RKO (cell line): ENCODE measurements around the gene EVPLL.
"Not testable (repeated sequence)": the region's sequence is repeated elsewhere in the genome, so short reads cannot be mapped to it uniquely, and the experiment has no call there.

Experiments
- DNase-seq: peaks from one replicate; pipeline ENCODE4 v3.0.0-alpha.2; 2016; ENCODE audit warnings: low spot score

EVPLL gene

DNA sequence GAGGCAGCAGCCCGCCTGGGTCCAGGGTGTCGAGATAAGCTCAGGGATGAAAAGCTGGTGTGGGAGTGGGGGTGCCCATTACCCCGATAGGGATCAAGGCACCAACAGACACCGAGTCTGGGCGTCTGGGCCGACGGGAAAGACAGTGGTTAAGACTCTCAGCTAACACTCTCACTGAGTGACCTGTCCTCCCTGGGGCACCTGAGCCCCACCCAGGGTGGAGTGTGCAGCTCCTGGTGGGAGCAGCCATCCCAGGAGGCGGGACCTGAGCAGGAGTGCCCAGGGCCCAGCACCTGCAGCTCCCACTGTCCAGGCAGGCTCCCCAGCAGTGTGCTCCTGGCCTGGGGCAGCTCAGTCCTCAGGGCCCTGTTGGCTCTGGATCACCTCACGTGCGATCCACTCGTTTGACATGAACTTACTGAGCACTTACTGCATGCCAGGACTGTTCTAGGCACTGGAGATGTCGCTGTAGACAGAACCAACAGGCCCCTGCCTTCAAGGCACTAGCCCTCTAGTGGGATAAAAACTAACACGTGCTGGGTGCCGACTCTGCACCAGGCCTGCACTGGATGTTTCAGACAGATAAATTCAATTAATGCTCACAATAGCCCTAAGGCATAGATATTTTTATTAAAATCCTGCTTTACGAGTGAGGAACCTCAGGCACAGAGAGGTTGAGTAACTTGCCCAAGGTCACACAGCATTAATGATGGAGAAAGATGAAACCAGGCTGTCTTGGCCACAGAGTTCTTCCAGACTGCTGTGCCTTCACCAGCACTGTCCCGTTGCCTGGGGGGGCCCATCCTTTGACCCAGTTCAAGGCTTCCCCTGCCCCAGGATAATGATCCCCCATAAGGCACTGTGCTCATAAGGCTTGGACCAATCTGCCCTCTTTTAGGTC lies 1.9 kb downstream of the EVPLL start:
- DNase-seq: no peak

DNA sequence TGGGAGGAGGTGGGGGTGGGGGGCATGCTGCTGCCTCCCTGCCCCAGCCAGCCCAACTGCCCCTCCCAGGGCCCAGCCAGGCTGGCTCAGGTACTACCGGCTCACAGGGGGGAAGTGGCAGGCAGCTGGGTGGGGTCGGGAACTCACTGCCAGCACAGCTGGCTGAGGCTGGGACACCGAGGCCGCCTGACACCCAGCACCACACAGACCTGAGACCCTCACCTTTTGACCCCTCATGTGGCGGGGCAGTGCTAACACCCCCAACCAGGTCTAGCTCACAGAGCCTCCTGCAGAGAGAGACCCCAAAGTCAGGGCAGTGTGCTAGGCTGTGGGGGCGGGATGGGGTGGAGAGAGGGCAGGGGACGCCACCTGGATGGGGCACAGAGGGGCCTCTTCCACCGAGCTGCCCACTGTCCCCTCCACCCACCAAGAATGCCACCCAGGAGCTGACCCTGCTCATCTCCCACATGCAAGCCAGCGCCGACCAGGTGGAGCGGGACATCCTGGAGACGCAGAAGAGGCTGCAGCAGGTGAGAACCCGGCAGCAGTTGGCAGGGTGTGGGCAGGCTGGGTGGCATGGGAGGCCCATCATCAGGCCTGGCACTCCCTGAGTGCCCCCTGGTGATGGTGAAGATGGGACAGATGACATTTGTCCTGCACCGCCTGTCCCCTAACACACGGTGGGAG lies 3.0 kb downstream of the EVPLL start:
- DNase-seq: no peak

DNA sequence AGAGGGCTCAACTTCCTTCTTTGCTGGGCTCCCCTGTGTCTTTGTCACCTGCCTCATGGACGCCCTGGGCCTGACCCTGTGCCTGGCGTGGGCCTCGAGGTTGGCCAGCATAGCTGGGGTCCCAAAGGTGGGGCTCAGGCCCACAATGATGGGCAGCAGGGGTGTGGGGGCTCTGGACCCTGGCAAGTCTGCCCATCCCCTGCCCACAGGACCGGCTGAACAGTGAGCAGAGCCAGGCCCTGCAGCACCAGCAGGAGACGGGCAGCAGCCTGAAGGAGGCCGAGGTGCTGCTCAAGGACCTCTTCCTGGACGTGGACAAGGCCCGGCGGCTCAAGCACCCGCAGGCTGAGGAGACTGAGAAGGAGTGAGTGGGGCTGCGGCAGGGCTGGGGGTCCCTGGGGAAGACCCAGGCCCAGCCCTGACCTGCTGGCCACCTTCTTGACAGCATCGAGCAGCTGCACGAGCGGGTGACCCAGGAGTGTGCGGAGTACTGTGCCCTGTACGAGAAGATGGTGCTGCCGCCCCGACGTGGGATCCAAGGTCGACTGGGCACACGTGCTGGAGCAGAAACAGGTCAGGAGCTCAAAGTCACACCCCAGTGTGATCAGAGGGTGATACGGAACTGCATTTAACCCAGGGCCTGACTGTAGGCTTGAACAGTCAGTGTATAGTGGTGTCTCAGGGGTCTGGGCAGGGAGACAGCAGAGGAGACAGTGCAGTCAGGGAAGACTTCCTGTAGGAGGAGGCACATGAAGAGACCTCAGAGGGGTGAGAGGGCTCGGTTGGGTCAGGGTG lies 3.8 kb downstream of the EVPLL start:
- no peak for DNase-seq

DNA sequence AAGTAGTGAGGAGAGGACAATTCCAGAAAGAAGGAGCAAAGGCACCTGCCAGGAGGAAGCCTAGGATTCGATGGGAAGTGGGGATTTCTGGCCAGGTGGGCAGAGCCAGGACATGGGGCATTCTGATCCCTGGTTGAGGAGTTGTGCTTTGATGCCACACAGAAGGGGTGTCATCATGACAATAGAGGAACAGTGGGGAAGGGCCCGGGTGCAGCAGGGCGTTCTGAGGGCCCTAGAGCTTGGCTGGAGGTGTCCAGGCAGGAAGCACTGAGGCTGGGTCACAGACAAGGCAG lies 4.3 kb downstream of the EVPLL start:
- no peak for DNase-seq

DNA sequence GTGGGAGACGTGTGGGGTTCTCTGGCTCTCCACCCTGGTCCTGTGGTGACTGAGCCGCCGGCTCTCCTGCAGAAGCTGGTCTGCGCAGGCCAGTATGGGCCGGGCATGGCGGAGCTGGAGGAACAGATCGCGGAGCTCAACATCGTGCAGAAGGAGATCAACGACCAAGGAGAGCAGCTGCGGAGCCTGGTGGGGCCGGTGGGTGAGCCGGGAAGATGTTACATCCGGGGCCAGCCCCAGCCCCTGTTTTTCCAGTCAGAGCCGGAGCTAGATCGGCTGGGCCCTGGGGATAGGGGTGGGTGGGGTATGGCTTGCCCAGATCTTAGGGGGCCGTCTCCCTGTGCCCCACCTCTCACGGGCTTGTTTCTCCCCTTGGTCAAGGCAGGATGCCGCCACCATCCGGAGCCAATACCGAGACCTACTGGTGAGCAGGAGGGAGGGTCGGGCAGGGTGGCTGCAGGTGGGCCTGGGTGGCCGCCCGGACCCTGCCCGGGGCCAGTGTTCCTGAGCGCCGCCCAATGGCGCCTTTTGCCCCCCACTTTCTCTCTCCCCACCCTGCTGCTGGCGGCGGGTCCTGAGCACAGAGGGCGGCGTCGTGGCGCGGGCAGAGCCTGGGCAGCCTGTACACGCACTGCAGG lies 5.0 kb downstream of the EVPLL start:
- no peak for DNase-seq

DNA sequence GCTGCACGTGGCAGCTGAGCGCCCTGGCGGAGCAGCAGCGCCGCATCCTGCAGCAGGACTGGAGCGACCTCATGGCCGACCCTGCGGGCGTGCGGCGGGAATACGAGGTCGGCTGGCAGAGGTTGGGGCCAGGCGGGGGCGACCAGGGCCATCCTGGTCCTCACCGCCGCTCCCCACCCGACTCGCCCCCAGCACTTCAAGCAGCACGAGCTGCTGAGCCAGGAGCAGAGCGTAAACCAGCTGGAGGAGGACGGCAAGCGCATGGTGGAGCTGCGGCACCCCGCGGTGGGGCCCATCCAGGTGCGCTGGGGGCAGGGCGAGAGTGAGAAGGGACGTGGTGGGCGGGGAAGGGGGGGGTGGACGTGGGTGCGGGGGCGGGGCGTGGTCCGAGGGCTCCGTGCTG lies 5.5 kb downstream of the EVPLL start:
- not testable (repeated sequence) for DNase-seq

DNA sequence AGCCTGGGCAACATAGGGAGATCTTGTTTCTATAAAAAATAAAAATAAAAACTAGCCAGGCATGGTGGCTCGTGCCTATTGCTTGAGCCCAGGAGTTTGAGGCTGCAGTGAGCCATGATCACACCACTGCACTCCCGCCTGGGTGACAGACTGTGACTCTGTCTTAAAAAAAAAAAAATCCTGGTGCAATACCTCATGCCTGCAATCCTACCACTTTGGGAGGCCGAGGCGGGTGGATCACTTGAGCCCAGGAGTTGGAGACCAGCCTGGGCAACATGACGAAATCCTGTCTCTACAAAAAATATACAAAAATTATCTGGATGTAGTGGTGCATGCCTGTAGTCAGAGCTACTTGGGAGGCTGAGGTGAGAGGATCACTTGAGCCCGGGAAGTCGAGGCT lies 6.7 kb downstream of the EVPLL start:
- not testable (repeated sequence) for DNase-seq

DNA sequence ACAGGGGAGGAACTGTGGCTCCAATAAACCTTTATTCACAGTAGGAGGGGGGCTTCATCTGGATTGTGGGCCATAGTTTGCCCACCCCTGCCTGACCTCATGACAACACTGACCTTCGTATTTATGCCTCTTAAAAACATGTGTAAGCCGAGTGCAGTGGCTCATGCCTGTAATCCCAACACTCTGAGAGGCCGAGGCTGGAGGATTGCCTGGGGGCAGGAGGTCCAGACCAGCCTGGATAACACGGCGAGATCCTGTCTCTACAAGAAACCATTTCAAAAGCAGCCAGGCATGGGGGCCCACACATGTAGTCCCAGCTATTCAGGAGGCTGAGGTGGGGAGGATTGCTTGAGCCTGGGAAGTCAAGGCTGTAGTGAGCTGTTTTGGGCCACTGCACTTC lies 10.0 kb downstream of the EVPLL start:
- DNase-seq: not testable (repeated sequence)

DNA sequence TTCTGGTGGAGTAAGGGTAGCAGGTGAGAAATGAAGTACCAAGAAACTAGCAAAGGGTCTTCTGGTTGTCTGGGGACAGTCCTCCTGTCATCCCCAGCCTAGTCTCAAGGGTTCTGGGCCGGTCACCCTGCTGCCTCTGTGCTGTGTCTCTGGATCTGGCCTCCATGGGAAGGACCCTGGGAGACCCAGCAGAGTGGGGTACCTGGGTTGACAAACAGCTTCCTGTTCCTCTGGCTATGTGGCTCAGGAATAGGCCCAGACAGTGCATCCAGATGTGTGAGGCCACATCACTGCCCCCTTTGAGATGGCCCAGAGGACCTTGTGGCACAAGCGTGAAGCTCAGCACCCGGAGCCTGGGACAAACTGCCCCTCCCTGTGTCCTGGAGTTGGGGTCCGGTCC lies 10.7 kb downstream of the EVPLL start:
- DNase-seq: not testable (repeated sequence)

DNA sequence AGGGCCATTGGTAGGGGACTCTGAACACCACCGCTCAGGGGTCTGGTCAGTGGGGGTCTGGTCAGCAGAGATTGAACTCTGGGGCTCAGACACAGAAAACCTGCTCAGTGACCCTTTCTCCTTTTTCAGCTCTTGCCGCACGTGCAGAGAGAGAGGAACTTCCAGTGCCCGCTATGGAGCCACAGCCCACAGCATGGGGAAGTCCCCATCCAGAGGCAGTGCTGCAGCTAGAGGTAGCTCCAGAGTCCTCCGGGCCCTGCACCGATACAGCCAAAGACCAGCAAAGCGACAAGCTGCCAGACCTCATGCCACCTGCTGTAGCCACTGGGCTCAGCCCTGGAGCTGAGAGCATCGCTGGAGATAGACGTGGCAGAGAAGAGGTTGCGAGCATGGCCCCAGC lies 11.2 kb downstream of the EVPLL start:
- not testable (repeated sequence) for DNase-seq

DNA sequence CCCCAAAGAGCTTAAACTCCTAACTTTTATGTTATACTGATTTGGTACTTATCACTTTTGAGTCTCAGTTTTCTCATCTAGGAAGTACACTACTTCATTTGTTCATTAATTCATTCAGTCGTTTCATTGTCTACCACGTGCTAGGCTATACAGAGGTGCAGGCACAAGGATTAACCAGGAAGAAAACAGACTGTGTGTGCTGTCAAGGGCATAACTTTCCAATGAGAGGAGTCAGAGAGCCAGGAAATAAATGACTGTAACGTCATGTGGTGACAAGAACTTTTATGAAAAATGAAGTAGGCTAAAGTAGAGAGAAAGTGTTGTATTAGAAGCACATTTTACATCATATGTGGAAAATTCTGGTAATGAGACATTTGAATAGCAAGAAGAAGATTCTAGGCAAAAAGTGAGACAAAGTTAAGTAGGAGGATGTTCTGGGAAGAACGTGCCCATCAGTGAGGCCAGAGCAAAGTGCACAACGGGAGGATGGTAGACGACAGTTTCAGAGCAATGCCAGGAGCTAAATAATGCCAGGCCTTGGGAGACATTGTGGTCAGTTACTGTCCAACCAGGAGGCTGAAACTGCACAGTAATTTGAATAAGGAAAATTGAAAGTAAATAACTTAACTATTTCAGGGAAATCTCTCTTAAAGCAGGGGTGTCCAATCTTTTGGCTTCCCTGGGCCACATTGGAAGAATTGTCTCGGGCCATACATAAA lies 24.5 kb downstream of the EVPLL start:
- not testable (repeated sequence) for DNase-seq

DNA sequence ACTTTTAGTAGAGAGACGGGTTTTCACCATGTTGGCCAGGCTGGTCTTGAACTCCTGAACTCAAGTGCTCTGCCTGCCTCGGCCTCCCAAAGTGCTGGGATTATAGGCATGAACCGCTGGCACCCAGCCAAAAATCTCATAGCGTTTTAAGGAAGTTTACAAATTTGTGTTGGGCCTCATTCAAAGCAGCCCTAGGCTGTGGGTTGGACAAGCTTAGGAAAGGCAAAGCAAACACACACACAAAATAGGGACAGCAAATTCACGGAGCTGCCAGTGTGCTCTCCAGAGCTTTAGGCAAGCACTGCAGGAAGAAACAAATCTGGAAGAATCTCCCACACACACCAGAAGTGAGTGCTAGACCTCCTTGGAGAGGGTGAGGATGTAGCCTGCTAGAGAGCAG lies 25.6 kb downstream of the EVPLL start:
- DNase-seq: not testable (repeated sequence)

DNA sequence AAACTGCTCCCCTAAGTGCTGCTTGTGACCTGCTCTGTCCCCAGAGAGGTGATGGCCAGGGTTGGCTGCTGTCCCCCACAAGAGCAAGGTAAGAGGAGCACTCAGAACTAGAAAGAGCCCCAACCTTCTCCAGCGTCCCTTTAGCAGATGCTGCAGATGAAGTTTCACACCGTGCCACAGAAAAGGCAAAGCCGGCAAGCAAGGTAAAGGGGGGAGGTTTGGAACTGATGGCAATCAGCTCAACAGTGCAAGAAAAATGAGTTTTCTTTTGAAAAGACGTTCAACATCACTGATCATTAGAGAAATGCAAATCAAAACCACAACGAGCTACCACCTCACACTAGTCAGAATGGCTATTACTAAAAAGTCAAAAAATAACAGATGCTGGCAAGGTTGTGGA lies 26.0 kb downstream of the EVPLL start:
- not testable (repeated sequence) for DNase-seq

DNA sequence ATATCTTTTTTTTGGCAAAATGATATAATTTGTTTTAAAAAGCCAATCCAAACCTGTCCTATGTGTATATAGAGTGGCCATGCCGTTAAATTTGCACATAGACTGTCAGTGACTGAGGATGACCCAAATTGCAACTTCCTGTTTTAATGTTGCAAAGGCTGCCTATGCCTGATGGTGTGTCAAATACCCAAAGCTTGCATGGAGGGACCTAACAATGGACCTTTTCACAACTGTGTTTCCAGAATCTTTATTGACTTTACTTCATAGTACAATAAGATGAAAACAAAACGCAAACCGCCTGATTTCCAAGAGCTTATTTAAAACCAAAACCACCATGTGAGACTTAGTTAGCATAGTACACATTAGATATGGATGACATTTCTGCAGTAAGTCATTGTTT lies 31.3 kb downstream of the EVPLL start:
- DNase-seq: not testable (repeated sequence)

DNA sequence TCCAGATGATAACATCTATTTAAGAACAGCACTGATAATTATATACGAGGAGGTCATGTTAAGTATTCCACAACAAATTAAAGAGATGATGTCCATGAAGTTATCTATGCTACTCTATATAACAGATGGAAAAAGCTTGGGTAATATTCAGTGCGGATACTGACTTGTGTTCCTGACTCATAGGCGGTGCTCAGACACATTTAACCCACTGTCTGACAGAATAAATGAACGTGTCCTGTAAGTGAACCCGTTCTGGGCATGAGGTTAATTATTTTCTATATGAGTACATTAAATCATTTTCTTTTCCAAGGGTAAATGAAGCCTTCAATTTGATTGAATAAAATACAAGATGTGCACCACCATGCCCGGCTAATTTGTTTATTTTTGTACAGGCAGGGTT lies 31.7 kb downstream of the EVPLL start:
- not testable (repeated sequence) for DNase-seq

DNA sequence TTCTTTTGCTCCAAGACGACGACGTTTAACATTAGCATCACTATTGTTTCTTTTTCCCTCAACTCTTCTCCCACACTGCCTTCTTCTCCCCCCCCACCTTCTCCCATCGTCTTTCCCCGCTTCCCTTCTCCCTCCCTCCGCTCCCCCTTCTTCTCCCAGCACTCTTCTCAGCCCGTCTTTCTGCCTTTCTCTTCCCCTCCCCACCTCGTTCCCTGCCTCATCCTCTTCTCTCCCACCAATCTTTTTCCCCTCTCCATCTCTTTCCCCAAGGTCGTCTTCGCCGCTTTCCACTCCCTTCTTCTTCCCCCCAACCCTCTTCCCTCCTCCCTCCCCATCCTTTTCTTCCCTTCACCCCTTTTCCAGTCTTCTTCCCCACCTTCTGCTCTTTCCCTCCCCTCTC lies 33.2 kb downstream of the EVPLL start:
- not testable (repeated sequence) for DNase-seq

DNA sequence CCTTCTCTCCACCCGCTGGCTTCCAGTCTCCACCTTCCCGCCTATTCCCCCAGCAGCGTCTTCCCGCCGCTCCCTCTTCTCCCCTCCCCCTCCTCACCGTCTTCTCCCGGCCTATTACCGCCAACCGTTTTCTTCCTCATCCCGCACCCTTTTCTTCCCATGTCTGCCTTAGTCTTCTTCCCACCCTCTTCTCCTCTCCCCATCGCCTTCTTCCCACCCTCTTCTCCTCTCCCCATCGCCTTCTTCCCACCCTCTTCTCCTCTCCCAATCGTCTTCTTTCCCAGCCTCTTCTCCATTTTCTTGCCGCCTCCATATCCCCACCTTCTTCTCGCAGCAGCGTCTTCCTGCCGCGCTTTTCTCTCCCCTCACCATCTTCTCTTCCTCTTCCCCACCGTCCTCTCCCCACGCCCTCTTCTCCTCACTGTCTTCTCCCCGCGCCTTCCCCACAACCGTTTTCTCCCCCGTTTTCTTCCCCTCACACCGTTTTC lies 33.8 kb downstream of the EVPLL start:
- DNase-seq: not testable (repeated sequence)

DNA sequence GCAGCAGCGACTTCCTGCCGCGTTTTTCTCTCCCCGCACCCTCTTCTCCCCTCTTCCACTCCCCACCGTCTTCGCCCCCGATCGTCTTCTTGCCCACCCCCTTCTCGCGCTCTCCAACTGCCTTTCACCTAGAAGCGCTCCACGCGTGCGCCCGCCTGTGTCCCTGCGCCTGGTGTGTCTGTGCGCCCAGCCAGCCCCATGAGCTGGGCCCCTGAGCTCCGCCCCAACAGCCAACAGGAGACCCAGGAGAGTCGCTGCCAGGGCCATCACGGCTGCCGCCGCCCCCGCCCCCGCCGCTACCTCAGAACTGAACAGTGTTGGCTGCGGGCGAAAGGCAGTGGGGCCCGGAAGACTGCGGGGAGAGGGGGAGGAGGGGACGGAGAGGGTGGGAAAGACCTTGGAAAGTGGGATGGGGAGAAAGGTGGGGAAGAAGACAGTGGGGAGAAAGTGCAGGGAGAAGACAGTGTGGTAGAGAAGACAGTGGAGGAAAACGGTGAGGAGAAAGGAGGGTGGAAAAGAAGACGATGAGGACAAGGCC lies 34.5 kb downstream of the EVPLL start:
- not testable (repeated sequence) for DNase-seq

DNA sequence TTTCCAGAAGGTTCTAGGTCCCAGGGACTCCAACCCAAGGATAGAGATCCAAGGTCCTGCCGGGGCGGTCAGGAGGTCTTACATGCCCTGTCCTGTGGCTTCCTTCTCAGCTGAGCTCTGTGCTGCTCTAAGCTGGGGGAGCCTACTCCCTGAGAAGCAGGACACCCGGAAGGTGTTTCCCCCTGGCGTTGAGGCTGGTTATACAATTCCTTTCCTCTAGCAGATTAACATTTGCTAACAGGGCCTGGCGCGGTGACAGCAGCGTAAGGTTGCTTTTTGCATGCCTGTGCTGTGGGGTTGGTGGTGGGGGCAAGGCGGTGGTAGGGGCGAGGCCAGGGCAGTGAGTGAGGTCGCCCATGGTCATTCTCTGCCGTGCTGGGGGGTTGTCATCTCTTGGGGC lies 43.9 kb downstream of the EVPLL start:
- DNase-seq: not testable (repeated sequence)

DNA sequence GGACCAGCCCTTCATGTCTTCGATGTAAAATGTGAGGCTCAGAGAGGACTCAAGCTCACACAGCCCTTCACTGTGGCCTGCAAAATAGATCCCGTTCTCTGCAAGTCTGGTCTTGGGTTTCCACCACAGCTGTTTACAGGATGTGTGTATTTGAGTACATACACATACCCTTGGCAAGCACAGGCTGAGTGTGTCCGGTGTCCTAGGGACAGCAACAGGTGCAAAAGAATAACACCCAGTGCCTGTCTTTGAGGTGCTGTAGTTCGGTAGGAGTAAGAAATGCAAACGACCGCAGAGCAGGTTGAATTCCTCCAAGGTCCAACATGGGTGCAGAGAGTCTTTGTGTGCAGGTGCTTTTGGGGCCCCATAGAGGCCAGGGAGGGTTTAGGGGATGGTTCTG lies 44.9 kb downstream of the EVPLL start:
- DNase-seq: not testable (repeated sequence)

DNA sequence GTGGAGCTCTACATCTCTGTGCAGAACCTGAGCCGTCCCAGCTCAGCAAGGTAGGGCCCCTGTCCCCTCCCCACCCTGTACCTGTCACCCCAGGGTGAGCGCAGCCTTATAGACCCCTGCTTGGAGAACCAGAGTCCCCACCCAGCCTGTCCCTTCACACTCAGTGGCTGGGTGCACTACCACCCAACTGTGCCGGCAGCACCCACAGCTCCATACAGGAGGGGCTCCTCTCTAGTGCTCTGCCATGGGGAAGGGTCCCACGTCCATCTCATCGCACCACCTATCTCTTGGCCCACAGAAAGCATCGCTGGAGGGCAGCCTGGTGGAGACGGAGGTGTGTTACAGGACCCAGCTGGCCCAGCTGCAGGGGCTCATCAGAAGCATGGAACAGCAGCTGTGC lies 45.4 kb downstream of the EVPLL start:
- DNase-seq: not testable (repeated sequence)
